SK-N-MC (cell line): ENCODE measurements around the gene EZH2.

ENCODE experiments used
- DNase-seq: peaks from one replicate; pipeline ENCODE4 v3.0.0-alpha.2; 2011; ENCODE audit warnings: low read depth, low spot score
- H3K27ac ChIP-seq: fragments of 200-600 bp; sonication (generic); 2 replicates; pipeline ENCODE4 v1.5.1; 2016; ENCODE audit warnings: mixed run types
- H3K36me3 ChIP-seq: fragments of 200-600 bp; sonication (generic); 2 replicates; pipeline ENCODE4 v1.6.1; 2017; ENCODE audit warnings: antibody characterized with exemption, low read length, mixed read lengths; ENCODE audit not compliant: insufficient read depth
- H3K4me3 ChIP-seq: fragments of 200-600 bp; sonication (generic); 2 replicates; pipeline ENCODE4 v1.5.1; 2016
- H3K9ac ChIP-seq: fragments of 200-600 bp; sonication (generic); 2 replicates; pipeline ENCODE4 v1.8.0; 2017; ENCODE audit warnings: mixed run types, mixed read lengths; ENCODE audit not compliant: insufficient read length
- H3K9me3 ChIP-seq: fragments of 200-600 bp; sonication (generic); 2 replicates; pipeline ENCODE4 v1.6.1; 2017; ENCODE audit warnings: low read depth, mild to moderate bottlenecking, antibody characterized with exemption, low read length, moderate library complexity, mixed read lengths
- EZH2 ChIP-seq: fragments of 200-600 bp; sonication (generic); IDR thresholded peaks from one replicate; pipeline ENCODE4 v1.6.1; 2017; ENCODE audit warnings: antibody characterized with exemption
- FOXP2 ChIP-seq: optimal IDR thresholded peaks from 2 replicates; pipeline ENCODE3; 2011; ENCODE audit warnings: mild to moderate bottlenecking, moderate library complexity; ENCODE audit not compliant: insufficient read depth; ENCODE audit errors: extremely low read length, control extremely low read depth
- POLR2AphosphoS5 ChIP-seq: IDR thresholded peaks from 2 replicates; pipeline ENCODE4 v1.6.1; 2012; ENCODE audit warnings: mild to moderate bottlenecking, low read depth, low read length, borderline replicate concordance

The EZH2 gene

GRCh38 chr7:148773334-148773733 lies 110.8 kb downstream of the EZH2 start:
- DNase-seq: peak; percentile 93
- Histone ChIP-seq H3K36me3 (peaks cover 68% of the 10 kb centered on the region), H3K4me3 (peak overlapping the region; percentile 62), H3K27ac (peak overlapping the region; percentile 85), H3K9ac (no peak overlapping the region), H3K9me3 (no peaks in the 10 kb centered on the region)
- no peak for TF ChIP-seq EZH2
- TF ChIP-seq POLR2AphosphoS5: peak; percentile 81; the same call in 1 of the 2 replicates

GRCh38 chr7:148772297-148773089 lies 111.6 kb downstream of the EZH2 start:
- no peaks in the 10 kb centered on the region for H3K9me3 ChIP-seq
- peaks cover 72% of the 10 kb centered on the region for H3K36me3 ChIP-seq
- no peak overlapping the region for H3K9ac ChIP-seq
- H3K4me3 ChIP-seq: peak overlapping the region; percentile 62
- peak; percentile 57 for DNase-seq
- no peak for TF ChIP-seq EZH2
- no peak for TF ChIP-seq FOXP2
- no peak for TF ChIP-seq POLR2AphosphoS5
- peak overlapping the region; percentile 85 for H3K27ac ChIP-seq

GRCh38 chr7:148770004-148770403 lies 114.1 kb downstream of the EZH2 start:
- H3K9ac ChIP-seq: no peak overlapping the region
- no peak for DNase-seq
- H3K9me3 ChIP-seq: no peaks in the 10 kb centered on the region
- H3K36me3 ChIP-seq: peaks cover 67% of the 10 kb centered on the region
- H3K27ac ChIP-seq: no peak overlapping the region
- TF ChIP-seq FOXP2: no peak
- TF ChIP-seq POLR2AphosphoS5: no peak
- TF ChIP-seq EZH2: no peak
- no peak overlapping the region for H3K4me3 ChIP-seq

- DNase-seq: no peak
- Histone ChIP-seq H3K9me3 (no peaks in the 10 kb centered on the region), H3K27ac (no peak overlapping the region), H3K4me3 (no peak overlapping the region), H3K36me3 (peaks cover 72% of the 10 kb centered on the region), H3K9ac (no peak overlapping the region)
- no peak for TF ChIP-seq FOXP2
- no peak for TF ChIP-seq EZH2
- no peak for TF ChIP-seq POLR2AphosphoS5
These were observed 120.5 kb downstream of the EZH2 start for GRCh38 chr7:148763622-148764021.

GRCh38 chr7:148761499-148762278 lies 122.4 kb downstream of the EZH2 start:
- DNase-seq: no peak
- no peak for TF ChIP-seq EZH2
- TF ChIP-seq POLR2AphosphoS5: no peak
- TF ChIP-seq FOXP2: no peak
- no peak overlapping the region for H3K4me3 ChIP-seq
- H3K9ac ChIP-seq: no peak overlapping the region
- peaks cover 76% of the 10 kb centered on the region for H3K36me3 ChIP-seq
- H3K9me3 ChIP-seq: no peaks in the 10 kb centered on the region
- H3K27ac ChIP-seq: no peak overlapping the region
